HepG2 (cell line): ENCODE measurements around the gene ANKZF1. TPM values are rescaled to one million over a fixed set of nuclear protein-coding genes. Genes with fewer than 3 reads are reported as not detected.

Experiments used
- ARID2 ChIP-seq: sonication (generic); formaldehyde crosslinking; IDR thresholded peaks from 2 replicates; pipeline ENCODE4 v1.8.1; 2022; ENCODE audit warnings: mild to moderate bottlenecking, missing genetic modification reagents, borderline replicate concordance
- ESRRA ChIP-seq: sonication (generic); formaldehyde crosslinking; IDR thresholded peaks from 2 replicates; pipeline ENCODE4 v1.5.1; 2020; ENCODE audit warnings: mild to moderate bottlenecking, low read depth, missing genetic modification reagents
- FOXA3 ChIP-seq: IDR thresholded peaks from 2 replicates; pipeline ENCODE4 v1.6.1; 2016; ENCODE audit warnings: missing genetic modification reagents, missing compliant biosample characterization
- FOXK1 ChIP-seq: sonication (generic); formaldehyde crosslinking; IDR thresholded peaks from 2 replicates; pipeline ENCODE4 v1.4.0; 2020; ENCODE audit warnings: low read depth, missing genetic modification reagents, borderline replicate concordance
- GABPA ChIP-seq, 2 experiments: IDR thresholded peaks; 2 replicates each; pipeline ENCODE4 v1.6.1; 2011 to 2016; ENCODE audit warnings: low read depth in 2 of 2, low read length in 1 of 2, missing biosample characterization in 1 of 2, missing genetic modification characterization in 1 of 2
- HOXA5 ChIP-seq: sonication (generic); formaldehyde crosslinking; IDR thresholded peaks from 2 replicates; pipeline ENCODE4 v1.4.0; 2020; ENCODE audit warnings: missing genetic modification reagents
- ISX ChIP-seq: sonication (generic); formaldehyde crosslinking; conservative IDR thresholded peaks from 2 replicates; pipeline ENCODE4 v1.5.0; 2020; ENCODE audit warnings: missing genetic modification reagents
- JDP2 ChIP-seq: sonication (generic); formaldehyde crosslinking; IDR thresholded peaks from 2 replicates; pipeline ENCODE4 v1.8.1; 2022; ENCODE audit warnings: missing genetic modification reagents, borderline replicate concordance
- LCORL ChIP-seq, 2 experiments: fragments of 450-650 bp in 1 of 2; sonication (generic) in 1 of 2; formaldehyde crosslinking in 1 of 2; IDR thresholded peaks; 2 replicates each; pipeline versions ENCODE4 v1.5.0 to v1.6.1; 2017 to 2020; ENCODE audit warnings: antibody characterized with exemption in 1 of 2, missing genetic modification reagents in 1 of 2
- MTA1 ChIP-seq: sonication (generic); formaldehyde crosslinking; IDR thresholded peaks from 2 replicates; pipeline ENCODE4 v1.4.0; 2020; ENCODE audit warnings: missing genetic modification reagents, mild to moderate bottlenecking, borderline replicate concordance
- MZF1 ChIP-seq: sonication (generic); formaldehyde crosslinking; IDR thresholded peaks from 2 replicates; pipeline ENCODE4 v1.8.1; 2023; ENCODE audit warnings: mild to moderate bottlenecking, missing genetic modification reagents, borderline replicate concordance
- SP4 ChIP-seq: sonication (generic); formaldehyde crosslinking; IDR thresholded peaks from 2 replicates; pipeline ENCODE4 v1.8.1; 2023; ENCODE audit warnings: mild to moderate bottlenecking, missing genetic modification reagents
- TP53 ChIP-seq: sonication (generic); formaldehyde crosslinking; conservative IDR thresholded peaks from 2 replicates; pipeline ENCODE4 v1.4.0; 2020; ENCODE audit warnings: missing genetic modification reagents
- ZC3H13 ChIP-seq: sonication (generic); formaldehyde crosslinking; IDR thresholded peaks from 2 replicates; pipeline ENCODE4 v1.8.1; 2023; ENCODE audit warnings: mild to moderate bottlenecking, missing genetic modification reagents, moderate library complexity
- ZFX ChIP-seq: sonication (generic); formaldehyde crosslinking; IDR thresholded peaks from 2 replicates; pipeline ENCODE4 v1.4.0; 2020; ENCODE audit warnings: mild to moderate bottlenecking, low read depth, missing genetic modification reagents, moderate library complexity
- ZNF317 ChIP-seq: sonication (generic); formaldehyde crosslinking; IDR thresholded peaks from 2 replicates; pipeline ENCODE4 v1.5.0; 2020; ENCODE audit warnings: mild to moderate bottlenecking, missing genetic modification reagents
- ZNF556 ChIP-seq: sonication (generic); formaldehyde crosslinking; IDR thresholded peaks from 2 replicates; pipeline ENCODE4 v1.4.0; 2020; ENCODE audit warnings: mild to moderate bottlenecking, missing genetic modification reagents, borderline replicate concordance
- ZNF567 ChIP-seq: sonication (generic); formaldehyde crosslinking; IDR thresholded peaks from 2 replicates; pipeline ENCODE4 v1.8.1; 2023; ENCODE audit warnings: mild to moderate bottlenecking, missing genetic modification reagents, borderline replicate concordance
- ZNF569 ChIP-seq: sonication (generic); formaldehyde crosslinking; IDR thresholded peaks from 2 replicates; pipeline ENCODE4 v1.5.0; 2020; ENCODE audit warnings: mild to moderate bottlenecking, missing genetic modification reagents, moderate library complexity, borderline replicate concordance
- ZNF589 ChIP-seq: sonication (generic); formaldehyde crosslinking; conservative IDR thresholded peaks from 2 replicates; pipeline ENCODE4 v1.8.0; 2022; ENCODE audit warnings: mild to moderate bottlenecking, moderate library complexity, missing genetic modification reagents
- ZNF766 ChIP-seq: sonication (generic); formaldehyde crosslinking; IDR thresholded peaks from 2 replicates; pipeline ENCODE4 v1.5.0; 2020; ENCODE audit warnings: missing genetic modification reagents, borderline replicate concordance
- ZNF776 ChIP-seq: sonication (generic); formaldehyde crosslinking; IDR thresholded peaks from 2 replicates; pipeline ENCODE4 v1.4.0; 2020; ENCODE audit warnings: mild to moderate bottlenecking, missing genetic modification reagents
- ZNF782 ChIP-seq: sonication (generic); formaldehyde crosslinking; IDR thresholded peaks from 2 replicates; pipeline ENCODE4 v1.4.0; 2020; ENCODE audit warnings: missing genetic modification reagents, mild to moderate bottlenecking, borderline replicate concordance
- polyA plus RNA-seq, 8 experiments: library from polyadenylated mRNA; depleted of rRNA in 3 of 8; stranded (reverse) in 7 of 8; unstranded in 1 of 8; fragments of >200 nt; fragmentation: Illumina TruSeq in 4 of 8; extraction: Trizol in 4 of 8; gene quantifications; 2 replicates each; pipeline versions ENCODE4 v1.2.1 to v1.2.3, GENCODE V29; 2011 to 2016; ENCODE audit warnings: low read depth in 4 of 8, missing spikeins in 1 of 8, mixed read lengths in 1 of 8; ENCODE audit not compliant: insufficient read depth in 1 of 8
- total RNA-seq, 5 experiments: library from RNA; depleted of rRNA; stranded (reverse); fragments of >200 nt; fragmentation: Illumina TruSeq; extraction: Trizol; gene quantifications; 2 replicates each; pipeline ENCODE4 v1.2.3, GENCODE V29; 2016; ENCODE audit warnings: low read depth in 1 of 5
- TF ChIP-seq, protein P1 (sequence below): sonication (generic); formaldehyde crosslinking; IDR thresholded peaks from 2 replicates; pipeline ENCODE4 v1.8.1; 2023; ENCODE audit warnings: missing genetic modification reagents, inconsistent platforms, borderline replicate concordance
- TF ChIP-seq, protein P2 (sequence below): IDR thresholded peaks from 2 replicates; pipeline ENCODE4 v1.6.1; 2016
- TF ChIP-seq, protein P3 (sequence below): sonication (generic); formaldehyde crosslinking; IDR thresholded peaks from 2 replicates; pipeline ENCODE4 v1.4.0; 2020; ENCODE audit warnings: mild to moderate bottlenecking, missing genetic modification reagents
- TF ChIP-seq, protein P4 (sequence below): IDR thresholded peaks from 2 replicates; pipeline ENCODE4 v1.6.1; 2016; ENCODE audit warnings: missing compliant biosample characterization, missing genetic modification reagents, borderline replicate concordance

The ANKZF1 gene
- total and polyA plus RNA-seq, 2 of the 13 experiments (the other 11 are each of a cell fraction or from before 2014, with no cell fraction given), result 25.3 to 128 TPM

DNA sequence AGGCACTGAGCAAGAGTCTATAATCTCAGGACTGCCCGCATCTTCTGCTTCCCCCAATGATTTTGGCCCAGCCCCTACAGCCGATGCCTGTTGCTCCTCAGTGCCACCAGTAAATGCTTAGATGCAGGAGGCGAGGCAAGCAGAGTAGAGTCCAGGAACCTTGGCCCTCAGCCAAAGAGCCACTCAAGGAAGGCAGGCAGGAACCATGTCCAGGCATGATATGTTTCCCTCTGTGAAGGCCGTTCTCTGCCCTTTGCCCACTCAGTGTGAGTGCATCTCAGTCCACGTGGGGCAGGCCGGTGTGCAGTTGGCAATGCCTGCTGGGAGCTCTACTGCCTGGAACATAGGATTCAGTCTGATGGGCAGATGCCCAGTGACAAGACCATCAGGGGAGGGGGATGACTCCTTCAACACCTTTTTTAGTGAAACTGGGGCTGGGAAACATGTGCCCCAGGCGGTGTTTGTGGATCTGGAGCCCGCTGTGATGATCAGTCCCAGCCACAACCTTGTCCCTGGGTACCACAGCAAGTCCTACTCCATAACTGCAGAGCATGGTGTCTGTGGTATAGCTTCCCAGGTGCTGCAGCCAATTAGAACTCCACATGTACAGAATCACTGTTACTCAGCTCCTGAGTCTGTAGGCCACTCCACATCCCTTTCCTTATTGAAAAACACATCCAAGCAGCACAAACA lies 39.9 kb downstream of the ANKZF1 start (continued):
- TF ChIP-seq MTA1 (CRISPR knock-in tag) (no peak), ARID2 (CRISPR knock-in tag) (no peak), ESRRA (CRISPR knock-in tag) (0 out of 2 replicates have a peak, but pooled peaks have one; percentile 47), LCORL (IDR thresholded peaks at IDR 0.05) (no peak), LCORL (CRISPR knock-in tag; IDR thresholded peaks at IDR 0.05) (peak; percentile 14; the same call in 1 of the 2 replicates), ZFX (CRISPR knock-in tag) (peak; percentile 66; the same call in 1 of the 2 replicates), MZF1 (CRISPR knock-in tag) (no peak), ZNF567 (CRISPR knock-in tag) (no peak), ZC3H13 (CRISPR knock-in tag) (no peak), ZNF782 (CRISPR knock-in tag) (no peak; the same call in 1 of the 2 replicates), GABPA (IDR thresholded peaks at IDR 0.05; ENCODE audit: low read depth, low read length) (no peak), GABPA (CRISPR knock-in tag; IDR thresholded peaks at IDR 0.05; ENCODE audit: low read depth) (0 out of 2 replicates have a peak, but pooled peaks have one; percentile 8), FOXA3 (CRISPR knock-in tag) (no peak), ZNF776 (CRISPR knock-in tag) (no peak), ZNF766 (CRISPR knock-in tag) (no peak), ISX (CRISPR knock-in tag) (no peak), TP53 (CRISPR knock-in tag) (no peak), JDP2 (CRISPR knock-in tag) (no peak), ZNF589 (CRISPR knock-in tag) (no peak), SP4 (CRISPR knock-in tag) (no peak), ZNF556 (CRISPR knock-in tag) (no peak), ZNF317 (peak; percentile 40; the same call in 1 of the 2 replicates), ZNF569 (CRISPR knock-in tag) (no peak), FOXK1 (CRISPR knock-in tag) (no peak), HOXA5 (peak; percentile 32; the same call in 1 of the 2 replicates)
- TF ChIP-seq, protein P1, sequence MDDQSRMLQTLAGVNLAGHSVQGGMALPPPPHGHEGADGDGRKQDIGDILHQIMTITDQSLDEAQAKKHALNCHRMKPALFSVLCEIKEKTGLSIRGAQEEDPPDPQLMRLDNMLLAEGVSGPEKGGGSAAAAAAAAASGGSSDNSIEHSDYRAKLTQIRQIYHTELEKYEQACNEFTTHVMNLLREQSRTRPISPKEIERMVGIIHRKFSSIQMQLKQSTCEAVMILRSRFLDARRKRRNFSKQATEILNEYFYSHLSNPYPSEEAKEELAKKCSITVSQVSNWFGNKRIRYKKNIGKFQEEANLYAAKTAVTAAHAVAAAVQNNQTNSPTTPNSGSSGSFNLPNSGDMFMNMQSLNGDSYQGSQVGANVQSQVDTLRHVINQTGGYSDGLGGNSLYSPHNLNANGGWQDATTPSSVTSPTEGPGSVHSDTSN (CRISPR knock-in tag), result no peak
- TF ChIP-seq, protein P2, sequence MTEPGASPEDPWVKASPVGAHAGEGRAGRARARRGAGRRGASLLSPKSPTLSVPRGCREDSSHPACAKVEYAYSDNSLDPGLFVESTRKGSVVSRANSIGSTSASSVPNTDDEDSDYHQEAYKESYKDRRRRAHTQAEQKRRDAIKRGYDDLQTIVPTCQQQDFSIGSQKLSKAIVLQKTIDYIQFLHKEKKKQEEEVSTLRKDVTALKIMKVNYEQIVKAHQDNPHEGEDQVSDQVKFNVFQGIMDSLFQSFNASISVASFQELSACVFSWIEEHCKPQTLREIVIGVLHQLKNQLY, result no peak
- TF ChIP-seq, protein P3, sequence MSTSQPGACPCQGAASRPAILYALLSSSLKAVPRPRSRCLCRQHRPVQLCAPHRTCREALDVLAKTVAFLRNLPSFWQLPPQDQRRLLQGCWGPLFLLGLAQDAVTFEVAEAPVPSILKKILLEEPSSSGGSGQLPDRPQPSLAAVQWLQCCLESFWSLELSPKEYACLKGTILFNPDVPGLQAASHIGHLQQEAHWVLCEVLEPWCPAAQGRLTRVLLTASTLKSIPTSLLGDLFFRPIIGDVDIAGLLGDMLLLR (CRISPR knock-in tag), result 0 out of 2 replicates have a peak, but pooled peaks have one; percentile 23
- TF ChIP-seq, protein P4, sequence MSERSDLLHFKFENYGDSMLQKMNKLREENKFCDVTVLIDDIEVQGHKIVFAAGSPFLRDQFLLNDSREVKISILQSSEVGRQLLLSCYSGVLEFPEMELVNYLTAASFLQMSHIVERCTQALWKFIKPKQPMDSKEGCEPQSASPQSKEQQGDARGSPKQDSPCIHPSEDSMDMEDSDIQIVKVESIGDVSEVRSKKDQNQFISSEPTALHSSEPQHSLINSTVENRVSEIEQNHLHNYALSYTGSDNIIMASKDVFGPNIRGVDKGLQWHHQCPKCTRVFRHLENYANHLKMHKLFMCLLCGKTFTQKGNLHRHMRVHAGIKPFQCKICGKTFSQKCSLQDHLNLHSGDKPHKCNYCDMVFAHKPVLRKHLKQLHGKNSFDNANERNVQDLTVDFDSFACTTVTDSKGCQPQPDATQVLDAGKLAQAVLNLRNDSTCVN (CRISPR knock-in tag), result 0 out of 2 replicates have a peak, but pooled peaks have one; percentile 15
